IPS DF 19.7 (cell line): ENCODE results near the gene KCNAB1.

ENCODE experiments used
- DNase-seq: peaks from one replicate; pipeline ENCODE4 v3.0.0-alpha.2; 2013; ENCODE audit warnings: low read depth, low spot score

The KCNAB1 gene

GRCh38 chr3:156489462-156489911, 369.1 kb downstream of the KCNAB1 start:
- no peak for DNase-seq

DNA sequence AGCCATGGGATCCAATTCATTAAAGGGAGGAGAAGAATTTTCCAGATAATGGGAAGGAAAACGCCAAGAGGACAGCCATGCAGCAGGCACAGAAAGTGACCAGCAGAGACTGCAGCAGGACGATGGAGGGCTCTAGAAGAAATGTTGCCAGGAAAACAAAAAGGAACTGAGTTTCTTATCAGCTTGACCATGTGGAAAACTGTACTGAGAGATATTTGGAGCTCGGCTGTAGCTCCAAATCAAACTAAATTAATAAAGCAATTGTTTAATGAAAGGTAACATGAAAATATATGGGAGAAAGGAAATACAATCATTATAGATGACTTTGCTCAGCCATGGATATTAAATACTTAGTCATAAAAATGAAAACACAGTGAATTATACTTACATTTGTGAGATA, 370.8 kb downstream of the KCNAB1 start:
- no peak for DNase-seq

DNA sequence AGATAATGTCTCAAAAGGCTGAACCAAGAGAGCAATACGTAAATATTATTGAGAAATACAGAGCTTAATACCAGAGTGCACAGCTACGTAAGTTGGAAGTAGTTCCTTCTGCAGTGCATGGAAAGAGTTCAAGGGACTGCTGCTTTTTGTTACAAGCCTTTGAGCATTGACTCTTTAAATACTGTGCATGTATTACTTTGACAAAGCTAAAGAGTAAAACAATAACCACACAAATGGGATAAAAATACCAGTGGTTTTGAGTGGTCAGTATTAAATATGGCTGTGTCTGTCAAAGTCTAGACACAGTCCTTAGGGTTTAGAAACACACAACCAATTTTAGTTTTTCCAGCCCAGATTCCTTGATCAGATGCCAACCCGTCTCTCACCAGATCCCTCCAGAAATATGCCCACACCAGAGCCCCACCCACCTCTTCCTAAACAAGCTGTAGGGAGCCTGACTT, 372.5 kb downstream of the KCNAB1 start:
- no peak for DNase-seq

GRCh38 chr3:156493887-156494286, 373.5 kb downstream of the KCNAB1 start:
- DNase-seq: no peak

DNA sequence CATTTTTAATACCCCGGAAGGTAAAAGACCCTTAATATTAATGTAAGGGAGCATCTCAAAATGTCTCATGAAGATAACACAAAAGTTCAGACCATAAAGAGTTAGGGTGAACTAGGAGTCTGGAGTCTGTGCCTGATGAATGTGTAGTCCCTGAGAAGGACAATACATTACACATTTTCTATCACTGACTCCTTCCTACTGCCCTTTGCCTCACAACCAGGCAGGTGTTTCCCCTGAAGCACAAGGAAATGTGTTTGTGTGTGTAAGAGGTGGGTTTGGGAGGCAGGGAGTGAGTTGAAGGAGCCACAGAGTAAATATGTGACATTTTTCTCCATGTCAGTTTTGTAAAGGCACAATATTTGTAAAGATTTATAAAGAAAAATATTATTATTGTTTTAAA, 375.4 kb downstream of the KCNAB1 start:
- no peak for DNase-seq

DNA sequence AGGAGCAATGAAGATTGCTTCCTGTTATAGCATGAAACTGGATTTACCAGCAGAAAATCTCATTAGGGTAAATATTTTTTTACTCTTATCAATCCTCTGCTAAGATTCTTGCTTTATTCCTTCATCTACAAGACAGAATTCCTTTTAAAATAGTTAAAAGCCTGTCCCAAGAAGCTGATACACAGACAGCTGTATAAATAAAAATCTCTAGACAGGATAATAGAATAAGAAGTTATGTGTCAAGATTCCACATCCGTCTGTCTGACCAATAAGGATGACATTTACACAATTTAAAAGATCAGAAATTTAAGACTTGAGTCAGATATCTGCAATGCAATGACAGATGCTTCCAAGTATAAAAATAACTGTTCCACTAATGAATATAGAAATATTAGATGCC, 376.9 kb downstream of the KCNAB1 start:
- no peak for DNase-seq

GRCh38 chr3:156498307-156498706, 377.9 kb downstream of the KCNAB1 start:
- no peak for DNase-seq

DNA sequence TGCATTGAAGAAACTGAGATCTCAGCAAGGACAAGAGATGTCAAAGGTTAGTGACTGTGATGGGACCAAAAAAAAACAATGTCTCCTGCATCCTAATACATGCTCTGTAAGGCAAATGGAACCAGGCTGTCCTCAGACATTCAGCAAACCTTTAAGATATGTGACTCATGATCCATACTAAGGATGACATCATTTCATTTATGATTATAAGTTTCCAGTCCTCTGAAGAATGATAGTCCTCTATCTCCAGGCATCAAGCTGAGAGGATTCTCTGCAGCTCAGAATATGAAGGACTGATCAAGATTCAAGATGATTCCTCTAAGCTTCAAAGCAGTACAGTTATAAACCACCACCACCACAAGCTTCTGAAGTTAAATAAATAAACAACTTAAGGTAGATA, 386.9 kb downstream of the KCNAB1 start:
- DNase-seq: no peak

- DNase-seq: no peak
These were observed 389.1 kb downstream of the KCNAB1 start for GRCh38 chr3:156509189-156510174.

DNA sequence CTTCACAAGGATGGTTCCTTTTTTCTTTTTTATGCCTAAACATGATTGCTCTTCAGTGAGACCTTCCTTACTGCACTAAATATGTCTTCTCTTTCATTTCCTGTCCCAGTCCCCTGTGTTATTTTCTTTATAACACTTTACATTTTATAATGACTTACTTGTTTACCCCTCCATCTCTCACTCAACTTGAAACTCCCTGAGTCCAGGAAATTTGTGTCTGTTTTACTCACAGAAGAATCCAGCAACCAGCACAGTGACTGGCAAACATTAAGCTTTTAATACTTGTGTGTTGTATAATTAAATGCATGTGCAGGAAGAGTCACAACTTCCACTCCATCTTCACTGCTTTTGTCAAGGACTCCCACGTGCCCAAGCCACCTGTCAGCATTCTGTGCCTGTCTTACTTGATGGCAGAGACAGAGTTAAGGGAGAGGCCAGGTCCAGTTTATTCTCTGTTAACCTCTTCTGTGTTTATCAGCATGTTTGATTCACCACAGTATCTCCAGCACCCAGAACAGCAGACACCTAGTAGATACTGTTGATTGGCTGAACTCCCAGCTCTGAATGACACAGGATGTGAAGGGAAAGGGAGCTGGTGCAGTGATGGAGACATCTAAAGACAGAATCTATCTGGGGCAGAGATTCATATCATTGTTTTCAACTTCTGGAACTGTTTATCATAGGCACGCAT, 391.8 kb downstream of the KCNAB1 start:
- DNase-seq: no peak

DNA sequence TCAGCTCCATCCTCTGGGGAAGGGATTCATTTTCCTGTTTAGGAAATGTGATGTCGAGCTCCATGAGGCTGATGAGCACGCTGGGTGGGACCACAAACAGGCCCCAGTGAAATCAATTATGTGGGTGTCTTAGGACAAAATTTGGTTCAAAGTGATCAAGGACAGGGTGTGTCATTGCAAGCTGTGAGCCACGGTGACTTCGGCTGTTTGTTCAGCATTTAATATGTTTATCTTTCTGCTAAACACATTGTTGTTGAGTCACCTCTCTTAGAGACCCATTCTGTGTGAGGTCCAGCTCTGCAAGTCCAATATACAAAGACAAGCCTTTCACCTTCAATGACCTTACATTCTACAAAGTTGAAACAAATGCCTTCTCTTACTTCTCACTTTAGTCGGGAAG, 393.2 kb downstream of the KCNAB1 start:
- DNase-seq: no peak

GRCh38 chr3:156516284-156516683, 395.9 kb downstream of the KCNAB1 start:
- DNase-seq: no peak

DNA sequence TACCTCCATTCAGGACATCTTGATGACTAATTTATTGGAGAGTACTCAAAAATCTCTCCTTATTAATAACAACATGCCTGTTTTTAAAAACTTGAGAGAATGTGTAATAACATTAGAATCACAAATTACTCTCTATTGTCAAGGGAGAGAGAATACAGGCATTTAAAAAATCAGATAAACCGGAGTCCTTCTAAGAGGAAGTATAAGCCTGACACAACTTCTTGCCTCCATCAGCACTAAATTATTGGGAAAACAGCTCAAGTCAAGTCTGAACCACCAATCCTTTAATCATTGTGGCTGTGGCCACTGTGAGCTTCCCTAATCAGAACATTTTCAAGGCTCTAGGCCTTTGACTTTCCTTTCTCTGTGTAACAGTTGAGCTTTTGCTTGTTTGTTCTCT, 396.6 kb downstream of the KCNAB1 start:
- DNase-seq: no peak

DNA sequence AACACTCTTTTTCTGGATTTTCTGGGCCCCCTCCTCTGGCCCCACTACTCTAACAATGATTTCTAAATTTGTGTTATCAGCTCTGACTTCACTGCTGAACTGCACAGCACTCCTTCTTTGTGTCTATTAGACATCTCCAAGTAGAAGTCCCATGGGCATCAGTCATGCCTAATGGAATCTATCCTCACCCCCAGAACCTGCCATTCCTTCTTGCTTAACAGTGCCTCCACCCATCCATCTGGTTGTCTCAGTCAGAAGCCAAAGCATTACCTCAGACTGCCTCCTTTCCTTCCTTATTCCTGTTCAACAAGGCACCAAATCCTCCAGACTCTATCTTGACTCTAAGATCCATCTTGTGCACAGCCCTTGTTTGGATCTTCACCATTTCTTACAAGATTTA, 398.3 kb downstream of the KCNAB1 start:
- no peak for DNase-seq

DNA sequence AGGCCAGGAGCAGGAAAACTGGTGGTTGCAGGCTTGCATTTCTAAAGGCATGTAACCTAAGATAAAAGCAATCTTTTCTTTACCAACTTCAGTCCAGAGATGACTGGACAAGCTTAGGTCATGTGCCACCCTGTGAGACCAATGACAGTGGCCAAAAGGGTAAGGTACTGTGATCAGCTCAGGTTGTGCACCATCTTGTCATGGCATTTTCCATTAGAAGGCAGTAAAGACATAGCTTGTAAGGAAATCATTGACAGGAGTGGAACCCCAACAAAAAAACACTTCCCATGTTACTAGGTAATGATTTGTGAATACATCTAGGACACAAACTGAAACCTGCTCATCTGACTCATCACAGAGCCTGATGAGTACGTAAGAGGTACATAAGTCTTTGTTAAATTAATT, 399.4 kb downstream of the KCNAB1 start:
- DNase-seq: no peak

GRCh38 chr3:156522673-156523072, 402.3 kb downstream of the KCNAB1 start:
- DNase-seq: no peak

GRCh38 chr3:156525808-156526207, 405.4 kb downstream of the KCNAB1 start:
- no peak for DNase-seq

GRCh38 chr3:156527060-156527459, 406.7 kb downstream of the KCNAB1 start:
- no peak for DNase-seq

DNA sequence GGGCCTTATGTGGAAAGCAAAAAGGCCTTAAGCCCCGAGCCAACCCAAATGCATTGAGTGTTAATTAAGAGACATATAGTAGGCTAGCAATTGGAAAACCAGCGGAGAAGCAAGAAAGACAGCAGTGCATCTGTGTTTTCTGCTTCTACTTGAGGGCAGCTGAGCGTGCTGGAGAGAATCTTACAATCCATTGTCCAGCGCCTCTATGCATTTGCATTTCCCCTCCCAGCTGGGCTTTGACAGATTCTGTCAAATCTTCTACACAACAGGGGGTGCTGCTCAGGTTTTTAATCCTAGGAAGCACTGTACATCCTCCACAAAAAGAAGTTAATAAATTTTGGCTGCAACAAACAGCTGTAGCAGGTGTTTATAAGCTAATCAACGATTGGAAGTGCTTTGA, 410.6 kb downstream of the KCNAB1 start:
- no peak for DNase-seq

GRCh38 chr3:156532730-156533129, 412.4 kb downstream of the KCNAB1 start:
- DNase-seq: no peak

DNA sequence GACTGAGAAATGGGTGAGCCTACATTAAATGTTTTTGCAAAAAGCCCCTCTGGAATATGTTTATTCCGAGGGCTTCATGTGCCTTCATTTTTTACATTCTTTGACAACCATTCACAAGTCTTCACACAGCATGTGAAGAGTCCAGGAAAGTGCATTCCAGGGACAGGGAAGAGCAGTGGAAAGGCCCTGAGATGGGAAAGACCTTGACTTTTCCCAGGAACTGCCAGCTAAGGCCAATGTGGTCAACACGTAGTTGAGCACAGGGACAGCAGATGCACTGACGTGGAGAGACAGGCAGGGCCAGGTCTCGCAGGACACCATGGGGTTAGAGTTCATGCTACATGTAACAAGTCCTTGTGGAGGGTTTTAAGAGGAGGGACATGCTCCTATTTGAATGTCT, 412.8 kb downstream of the KCNAB1 start:
- DNase-seq: no peak

- DNase-seq: no peak
These were observed 414.8 kb downstream of the KCNAB1 start for GRCh38 chr3:156535162-156535627.

- no peak for DNase-seq
These were observed 415.4 kb downstream of the KCNAB1 start for GRCh38 chr3:156535798-156536197.
